Tibial nerve (tissue), 4 donors: Measurements from ENCODE around the gene DHH. TPM values are rescaled to one million over a fixed set of nuclear protein-coding genes. Genes with fewer than 3 reads are reported as not detected.

Experiments
- DNase-seq, 2 donors: peaks; one replicate each; pipeline ENCODE4 v3.0.0-alpha.2; 2019; ENCODE audit warnings: low spot score in 2 of 2
- H3K27ac ChIP-seq, 4 donors: fragments of 200-600 bp; sonication (generic) in 3 of 4; one replicate each; pipeline ENCODE4 v1.5.1; 2017 to 2019; ENCODE audit warnings: mild to moderate bottlenecking in 1 of 4
- H3K27me3 ChIP-seq, 2 donors: fragments of 200-600 bp; sonication (generic) in 1 of 2; one replicate each; pipeline versions ENCODE4 v1.5.1 to v1.6.0; 2017 to 2019
- H3K36me3 ChIP-seq, 3 donors: fragments of 200-600 bp; sonication (generic); one replicate each; pipeline ENCODE4 v1.5.1; 2018 to 2019
- H3K4me1 ChIP-seq, 4 donors: fragments of 200-600 bp; sonication (generic) in 3 of 4; one replicate each; pipeline ENCODE4 v1.5.1; 2017 to 2019
- H3K4me3 ChIP-seq, 4 donors: fragments of 200-600 bp; sonication (generic) in 3 of 4; one replicate each; pipeline ENCODE4 v1.5.1; 2017 to 2019; ENCODE audit warnings: mild to moderate bottlenecking in 1 of 4, moderate library complexity in 1 of 4
- H3K9me3 ChIP-seq, 4 donors: fragments of 200-600 bp; sonication (generic) in 3 of 4; one replicate each; pipeline ENCODE4 v1.5.1; 2017 to 2019
- CTCF ChIP-seq, 5 experiments: fragments of 200-600 bp in 3 of 5; fragments of 450-650 bp in 2 of 5; sonication (generic) in 3 of 5; IDR thresholded peaks; one replicate each; pipeline ENCODE4 v1.5.1; 2016 to 2019; ENCODE audit warnings: antibody characterized with exemption in 5 of 5, mild to moderate bottlenecking in 3 of 5, moderate library complexity in 2 of 5
- EP300 ChIP-seq, 2 donors: sonication (generic); formaldehyde crosslinking; IDR thresholded peaks; one replicate each; pipeline ENCODE4 v1.6.1; 2017; ENCODE audit warnings: antibody characterized with exemption in 2 of 2, mild to moderate bottlenecking in 1 of 2
- POLR2A ChIP-seq, 2 donors: fragments of 450-650 bp; IDR thresholded peaks; one replicate each; pipeline ENCODE4 v1.6.1; 2017; ENCODE audit warnings: antibody characterized with exemption in 2 of 2, mild to moderate bottlenecking in 2 of 2, moderate library complexity in 2 of 2
- WGBS, 2 donors: methylation state at CpG; one replicate each; pipeline ENCODE4 v1.1.5; 2018; 5-methylcytosine and 5-hydroxymethylcytosine counted together
- total RNA-seq, 4 donors: library from RNA; depleted of rRNA; stranded (reverse); fragments of >200 nt; gene quantifications; one replicate each; pipeline ENCODE4 v1.1.0, GENCODE V29; 2016

The DHH gene
- total RNA-seq, 4 donors from 2014 or later, result 55.5 to 94.7 (median 60.1) TPM

GRCh38 chr12:49043241-49043640, 51.4 kb downstream of the DHH start:
- H3K27me3 ChIP-seq, result no peaks in the 10 kb centered on the region
- no peak overlapping the region for H3K27ac ChIP-seq
- TF ChIP-seq CTCF (IDR thresholded peaks at IDR 0.05), result no peak
- TF ChIP-seq POLR2A (IDR thresholded peaks at IDR 0.05), result no peak
- no peak for TF ChIP-seq EP300 (IDR thresholded peaks at IDR 0.05)
- DNase-seq, result no peak
- H3K4me3 ChIP-seq, result no peak overlapping the region
- 91 to 97% methylated on average over 4 of the region's 4 CpGs for WGBS, 2 donors
- H3K9me3 ChIP-seq, result no peaks in the 10 kb centered on the region
- H3K4me1 ChIP-seq, result no peaks in the 10 kb centered on the region
- peaks cover 5 to 100% (median 88%) of the 10 kb centered on the region in 3 donors for H3K36me3 ChIP-seq

DNA sequence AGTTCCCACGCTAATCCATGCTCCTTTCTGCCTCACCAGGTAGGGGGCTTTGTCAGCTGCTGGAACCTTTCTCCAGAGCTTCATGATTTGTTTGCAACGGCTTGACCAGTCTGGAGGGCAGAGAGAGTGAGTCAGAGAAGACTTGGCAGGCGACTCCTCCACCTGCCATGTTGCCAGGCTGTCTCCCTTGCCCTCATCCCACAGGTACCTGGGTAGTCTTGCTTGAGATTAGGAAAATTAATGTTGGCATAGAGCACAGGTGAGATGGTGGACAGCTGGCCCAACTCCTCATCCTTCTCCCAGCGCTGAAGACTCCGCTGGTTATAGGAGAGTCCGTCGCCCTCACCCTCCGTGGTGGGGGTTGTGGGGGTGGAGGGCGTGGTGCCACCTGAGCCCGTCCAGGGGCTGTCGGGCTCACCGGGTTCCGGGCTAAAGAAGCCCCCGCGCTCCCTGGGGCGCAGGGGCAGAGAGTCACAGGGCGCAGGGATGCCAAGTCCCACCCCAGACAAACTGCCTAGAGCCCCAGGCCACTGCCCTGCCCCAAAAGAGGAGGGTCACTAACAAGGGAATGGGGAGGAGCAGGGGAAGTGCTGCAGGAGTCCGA, 52.6 kb downstream of the DHH start:
- Histone ChIP-seq H3K27ac (no peak overlapping the region), H3K36me3 (peaks cover 5 to 100% (median 77%) of the 10 kb centered on the region in 3 donors), H3K4me1 (no peaks in the 10 kb centered on the region), H3K4me3 (no peak overlapping the region), H3K9me3 (no peaks in the 10 kb centered on the region), H3K27me3 (no peaks in the 10 kb centered on the region)
- WGBS, 2 donors, result 83 to 86% methylated on average over 17 to 18 of the region's 18 CpGs
- TF ChIP-seq CTCF (IDR thresholded peaks at IDR 0.05) (no peak), EP300 (IDR thresholded peaks at IDR 0.05) (no peak), POLR2A (IDR thresholded peaks at IDR 0.05) (no peak)
- DNase-seq, result no peak

DNA sequence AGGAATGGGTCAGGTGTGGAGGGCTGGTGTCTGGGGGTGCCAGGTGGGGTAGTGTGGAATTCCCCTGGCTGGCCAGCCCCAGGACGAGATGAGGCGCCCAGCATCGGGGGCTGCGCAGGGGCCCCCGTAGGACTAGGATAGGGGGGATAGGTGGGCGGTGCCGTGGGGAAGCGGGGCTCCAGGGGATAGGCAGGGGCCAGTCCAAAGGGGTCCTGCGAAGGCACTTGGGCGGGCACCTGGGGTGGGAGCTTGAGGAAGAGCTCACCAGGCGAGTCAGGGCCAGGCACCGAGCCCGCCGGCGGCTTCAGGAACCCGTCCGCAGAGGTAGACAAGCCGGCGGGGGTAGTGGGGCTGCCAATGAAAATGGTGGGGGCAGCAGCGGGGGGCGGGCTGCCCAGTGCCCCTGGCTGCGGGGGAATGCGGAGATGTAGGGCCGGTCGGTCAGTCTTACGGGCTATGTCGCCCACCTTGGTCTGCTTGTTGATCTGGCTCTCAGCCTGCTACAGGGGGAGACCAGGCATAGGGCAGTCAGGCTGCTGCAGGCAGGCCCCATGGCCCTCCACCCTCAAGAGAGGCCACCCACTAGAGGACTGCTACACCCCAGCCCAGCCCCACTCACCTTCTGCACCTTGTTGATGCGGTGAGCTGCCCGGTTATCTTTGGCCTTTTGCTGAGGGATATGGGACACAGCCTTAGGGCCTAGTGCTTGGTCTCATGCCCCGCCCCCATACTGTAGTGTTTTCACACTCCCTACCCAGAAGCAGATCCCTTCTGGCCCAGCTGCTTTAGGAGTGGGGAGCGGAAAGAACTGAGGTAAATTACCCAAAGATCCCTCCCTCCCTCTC, 53.3 kb downstream of the DHH start:
- peaks cover 5 to 100% (median 72%) of the 10 kb centered on the region in 3 donors for H3K36me3 ChIP-seq
- 89 to 91% methylated on average over 27 to 31 of the region's 31 CpGs for WGBS, 2 donors
- H3K9me3 ChIP-seq, result no peaks in the 10 kb centered on the region
- H3K27ac ChIP-seq, result no peak overlapping the region
- no peaks in the 10 kb centered on the region for H3K27me3 ChIP-seq
- H3K4me3 ChIP-seq, result no peak overlapping the region
- H3K4me1 ChIP-seq, result no peaks in the 10 kb centered on the region
- TF ChIP-seq CTCF (IDR thresholded peaks at IDR 0.05) (no peak), EP300 (IDR thresholded peaks at IDR 0.05) (no peak), POLR2A (IDR thresholded peaks at IDR 0.05) (no peak)
- no peak for DNase-seq

GRCh38 chr12:49040364-49040855, 54.2 kb downstream of the DHH start:
- no peak overlapping the region for H3K27ac ChIP-seq
- H3K36me3 ChIP-seq, result peaks cover 0 to 100% (median 64%) of the 10 kb centered on the region in 3 donors
- H3K4me3 ChIP-seq, result no peak overlapping the region
- no peak for DNase-seq
- WGBS, 2 donors, result 77 to 78% methylated on average over 14 of the region's 14 CpGs
- H3K4me1 ChIP-seq, result no peaks in the 10 kb centered on the region
- H3K27me3 ChIP-seq, result no peaks in the 10 kb centered on the region
- H3K9me3 ChIP-seq, result no peaks in the 10 kb centered on the region
- TF ChIP-seq CTCF (IDR thresholded peaks at IDR 0.05) (no peak), POLR2A (IDR thresholded peaks at IDR 0.05) (no peak), EP300 (IDR thresholded peaks at IDR 0.05) (no peak)
